ENCODE results near the gene EFHD2. TPM values are rescaled to one million over a fixed set of nuclear protein-coding genes. Genes with fewer than 3 reads are reported as not detected.

The EFHD2 gene
- total RNA-seq, 1 donor from 2014 or later: 11.6 TPM

DNA sequence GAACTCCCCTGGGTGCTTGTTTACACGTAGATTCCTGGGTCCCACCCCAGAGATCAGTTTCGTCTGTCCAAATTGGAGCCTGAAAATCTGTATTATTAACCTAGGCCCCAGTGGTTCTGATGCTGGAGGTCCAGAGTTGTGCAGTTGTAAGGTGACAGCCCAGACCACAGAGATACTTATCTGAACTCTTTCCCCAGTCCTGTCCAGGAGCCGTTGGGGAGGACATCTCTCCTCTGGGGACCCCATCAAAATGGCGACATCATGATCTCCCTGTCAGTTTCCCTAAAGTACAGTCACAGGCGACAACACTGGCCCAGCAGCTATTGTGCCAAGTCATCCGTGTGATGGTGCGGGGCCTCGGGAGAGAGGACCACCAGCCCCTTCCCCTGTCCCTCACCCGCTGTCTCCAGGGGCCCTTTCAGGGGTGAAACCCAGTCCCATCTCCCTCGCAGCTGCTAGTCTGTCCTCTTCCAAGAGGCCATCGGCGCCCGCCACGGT lies 749 bp upstream of the EFHD2 start:
- ATAC-seq (ENCODE audit: poor library complexity): no peak
- intact Hi-C loops (cut with DNase I): no loop called here
- no peak for DNase-seq

DNA sequence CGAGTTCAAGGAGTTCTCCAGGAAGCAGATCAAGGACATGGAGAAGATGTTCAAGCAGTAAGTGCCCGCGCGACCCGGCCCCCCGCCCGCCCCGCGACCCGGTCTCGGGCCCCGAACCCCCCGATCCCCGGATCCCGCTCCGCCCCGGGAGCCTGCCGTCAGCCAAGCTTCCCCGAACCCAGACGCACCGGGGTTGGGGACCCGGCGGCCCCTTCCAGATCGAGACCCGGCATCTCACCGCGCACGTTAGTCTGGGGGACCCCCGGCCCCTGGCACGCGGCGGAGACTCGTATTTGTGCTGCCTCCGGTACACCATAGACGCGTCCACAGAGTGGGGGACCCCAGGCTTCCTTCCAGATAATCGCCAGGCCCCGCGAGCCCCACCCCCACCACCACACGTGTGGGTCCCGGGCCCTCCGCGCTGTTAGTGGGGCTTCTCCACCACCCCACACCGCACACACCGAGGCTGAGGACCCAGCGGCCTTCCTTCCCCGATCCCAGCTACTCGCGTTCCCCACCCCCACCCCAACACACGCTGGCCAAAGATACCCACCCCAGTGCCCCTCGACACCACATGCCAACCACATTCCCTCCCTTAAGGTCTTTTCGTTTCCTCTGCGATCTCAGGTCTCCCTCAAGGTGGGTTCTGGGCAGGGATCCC lies 665 bp downstream of the EFHD2 start:
- ATAC-seq (ENCODE audit: poor library complexity) (no peak), DNase-seq (no peak)
- intact Hi-C loops (cut with DNase I): loop anchor here (5.0 kb wide), 1 partner anchor 83 kb away; no protein-coding TSS in a partner anchor

DNA sequence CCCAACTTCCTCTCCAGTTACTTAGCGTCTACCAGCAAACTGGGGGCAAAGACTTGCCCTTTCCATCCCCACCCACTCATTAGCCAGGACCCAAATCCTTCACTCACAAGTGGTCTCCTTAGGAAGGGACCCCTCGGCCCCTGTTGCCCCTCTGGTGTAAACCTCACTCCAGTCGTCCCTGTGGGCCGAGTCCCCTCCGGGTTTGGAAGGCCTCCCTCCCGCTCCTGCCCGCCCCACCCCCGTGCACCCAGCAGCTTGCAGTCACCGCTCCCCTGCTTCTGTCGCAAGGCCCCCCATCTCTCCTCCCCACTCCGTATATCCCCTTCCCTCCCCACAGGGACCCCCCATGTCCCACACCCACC lies 1.2 kb downstream of the EFHD2 start:
- intact Hi-C loops (cut with DNase I): loop anchor here (5.0 kb wide), 1 partner anchor 84 kb away; no protein-coding TSS in a partner anchor
- ATAC-seq (ENCODE audit: poor library complexity) (no peak), DNase-seq (no peak)

- ATAC-seq (ENCODE audit: poor library complexity) (peak; percentile 25), DNase-seq (peak; percentile 83)
- intact Hi-C loops (cut with DNase I): loop anchor here (5.0 kb wide), 1 partner anchor 84 kb away; no protein-coding TSS in a partner anchor
These were observed 2.0 kb downstream of the EFHD2 start for GRCh38 chr1:15411593-15412137.

DNA sequence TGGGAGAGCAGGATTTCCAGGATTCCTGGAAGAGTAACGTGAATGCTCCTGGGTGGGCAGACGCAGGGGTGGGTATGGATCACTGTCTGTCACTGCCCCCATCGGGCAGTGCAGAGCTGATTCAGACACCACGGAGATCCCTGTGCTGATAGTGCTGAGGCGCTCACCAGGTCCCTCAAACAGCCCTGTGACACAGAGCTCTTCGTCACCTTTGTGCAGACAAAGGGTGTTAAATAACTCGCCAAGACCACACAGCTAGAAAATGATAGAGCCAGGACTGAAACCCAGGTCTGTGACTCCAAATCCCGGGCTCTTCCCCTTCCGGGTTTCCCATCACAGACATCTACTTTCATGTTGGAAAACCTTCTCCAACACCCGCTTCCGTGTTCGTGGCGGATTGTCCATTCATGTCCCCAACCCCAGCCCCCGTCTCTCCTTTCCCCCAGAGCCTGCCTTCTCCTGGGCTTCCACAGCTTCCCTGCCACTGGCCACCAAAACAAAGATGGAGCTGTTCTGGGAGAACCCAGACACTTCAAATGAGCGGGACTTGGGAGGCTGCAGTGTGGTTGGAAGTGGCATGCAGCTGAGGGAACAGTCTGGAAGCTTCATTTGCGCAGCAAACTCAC lies 2.6 kb downstream of the EFHD2 start:
- DNase-seq (no peak), ATAC-seq (ENCODE audit: poor library complexity) (no peak)
- intact Hi-C loops (cut with DNase I): loop anchor here (5.0 kb wide), 1 partner anchor 85 kb away; no protein-coding TSS in a partner anchor

- intact Hi-C loops (cut with DNase I): loop anchor here (5.0 kb wide), 1 partner anchor 86 kb away; no protein-coding TSS in a partner anchor
- ATAC-seq (ENCODE audit: poor library complexity): no peak
- no peak for DNase-seq
These were observed 3.2 kb downstream of the EFHD2 start for GRCh38 chr1:15412843-15413242.

- intact Hi-C loops (cut with DNase I): loop anchor here (5.0 kb wide), 1 partner anchor 87 kb away; no protein-coding TSS in a partner anchor
- peak; percentile 10 for ATAC-seq (ENCODE audit: poor library complexity)
- no peak for DNase-seq
These were observed 4.1 kb downstream of the EFHD2 start for GRCh38 chr1:15413563-15414444.

DNA sequence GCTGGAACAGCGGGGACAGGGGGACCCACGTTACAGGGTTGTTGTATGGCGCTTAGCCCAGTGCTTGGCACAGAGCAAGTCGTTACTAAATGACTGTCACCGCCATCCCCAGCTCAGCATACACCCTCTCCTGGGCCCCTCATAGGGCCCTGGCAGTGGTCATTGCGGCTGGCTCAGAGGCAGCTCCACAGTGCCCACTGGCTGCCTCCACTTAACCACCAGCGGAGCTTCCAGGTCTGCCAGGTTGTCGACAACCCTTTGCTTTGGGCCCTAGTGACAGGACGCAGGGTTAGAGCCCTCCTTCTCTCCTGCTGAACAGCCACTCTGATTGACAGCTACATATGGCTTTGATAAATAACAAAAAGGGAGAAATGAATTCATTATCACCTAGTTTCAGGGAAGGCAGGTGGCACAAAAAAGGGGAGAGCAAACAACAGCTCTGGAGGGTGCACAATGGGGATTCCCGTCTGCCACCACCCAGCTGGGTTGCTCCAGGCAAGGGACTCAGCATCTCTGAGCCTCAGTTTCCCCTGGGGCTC lies 4.8 kb downstream of the EFHD2 start:
- intact Hi-C loops (cut with DNase I): loop anchor here (5.0 kb wide), 1 partner anchor 87 kb away; no protein-coding TSS in a partner anchor
- peak; percentile 18 for ATAC-seq (ENCODE audit: poor library complexity)
- DNase-seq: no peak

DNA sequence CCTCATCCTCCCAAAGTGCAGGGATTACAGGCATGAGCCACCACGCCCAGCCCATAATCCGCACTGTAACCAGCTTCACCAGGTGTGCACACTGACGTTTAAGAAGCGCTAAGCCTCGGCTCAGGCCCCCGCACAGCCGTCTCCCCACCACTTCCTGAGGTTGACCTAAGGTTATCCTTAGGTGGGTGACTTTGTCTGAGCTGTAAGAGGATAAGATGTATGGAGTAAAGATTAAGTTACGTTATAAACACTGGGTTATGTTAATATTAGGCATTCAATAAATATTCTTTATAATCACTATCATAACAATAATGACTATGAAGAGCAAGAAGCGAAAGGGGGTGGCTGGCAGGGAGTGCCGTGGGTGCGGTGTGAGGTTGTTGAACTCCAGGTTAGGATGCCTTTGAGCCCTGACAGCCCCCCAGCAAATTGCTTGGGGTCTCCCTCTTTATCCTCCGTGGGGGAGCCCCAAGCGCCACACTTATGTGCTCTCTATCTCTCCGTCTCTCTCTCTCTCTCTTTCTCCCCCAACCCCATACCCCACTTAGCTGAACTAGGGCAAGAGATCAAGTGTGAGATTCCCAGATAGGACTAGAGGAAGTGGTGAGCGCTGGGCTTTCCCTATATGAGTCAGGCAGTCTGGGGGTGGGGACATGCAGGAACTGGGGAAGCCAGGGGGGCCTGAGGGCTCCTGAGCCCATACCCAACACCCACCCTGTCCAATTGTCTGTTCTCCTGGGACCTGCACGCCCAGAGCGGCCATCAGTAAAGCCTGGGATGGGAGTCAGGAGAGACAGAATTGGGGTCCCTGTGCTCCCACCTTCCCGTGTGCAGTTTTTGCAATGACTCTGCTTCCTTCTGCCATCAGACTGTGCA lies 7.6 kb downstream of the EFHD2 start:
- intact Hi-C loops (cut with DNase I): loop anchor here (5.0 kb wide), 1 partner anchor 75 kb away; no protein-coding TSS in a partner anchor
- peak; percentile 9 for ATAC-seq (ENCODE audit: poor library complexity)
- DNase-seq: no peak

DNA sequence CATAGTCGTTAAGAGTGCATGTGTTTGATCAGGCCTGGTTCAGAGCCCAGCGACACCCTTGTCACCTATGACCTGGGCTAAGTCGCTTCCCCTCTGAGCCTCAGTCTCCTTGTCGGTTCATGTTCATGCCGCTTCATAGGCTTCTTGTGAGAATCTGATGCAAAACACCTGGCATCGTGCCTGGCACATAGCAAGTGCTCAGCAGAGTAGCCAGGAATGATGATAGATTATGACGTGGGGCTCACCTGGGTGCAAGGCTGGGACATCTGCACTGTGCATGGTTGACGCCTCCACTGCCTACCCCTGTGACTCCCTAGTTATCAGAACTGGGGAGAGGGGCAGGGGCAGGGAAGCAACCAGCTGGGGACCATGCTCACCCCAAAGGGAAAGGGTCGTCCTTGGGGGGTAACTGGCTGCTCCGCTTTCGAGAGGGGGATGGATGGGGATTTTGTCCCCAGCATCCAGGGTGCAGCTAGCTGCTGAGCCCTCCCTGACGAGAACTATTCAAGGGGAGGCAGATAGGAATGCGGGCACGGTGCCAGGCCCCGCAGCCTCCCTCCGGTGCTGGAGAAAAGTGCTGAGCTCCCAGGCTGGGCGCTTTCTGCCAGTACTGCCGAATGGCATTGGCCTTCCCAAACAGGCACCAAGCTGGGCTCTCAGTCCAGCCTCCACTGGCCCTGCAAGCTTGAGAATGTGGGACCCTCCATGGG lies 9.3 kb downstream of the EFHD2 start:
- no peak for ATAC-seq (ENCODE audit: poor library complexity)
- intact Hi-C loops (cut with DNase I): loop anchor here (5.0 kb wide), 1 partner anchor 77 kb away; no protein-coding TSS in a partner anchor
- no peak for DNase-seq

DNA sequence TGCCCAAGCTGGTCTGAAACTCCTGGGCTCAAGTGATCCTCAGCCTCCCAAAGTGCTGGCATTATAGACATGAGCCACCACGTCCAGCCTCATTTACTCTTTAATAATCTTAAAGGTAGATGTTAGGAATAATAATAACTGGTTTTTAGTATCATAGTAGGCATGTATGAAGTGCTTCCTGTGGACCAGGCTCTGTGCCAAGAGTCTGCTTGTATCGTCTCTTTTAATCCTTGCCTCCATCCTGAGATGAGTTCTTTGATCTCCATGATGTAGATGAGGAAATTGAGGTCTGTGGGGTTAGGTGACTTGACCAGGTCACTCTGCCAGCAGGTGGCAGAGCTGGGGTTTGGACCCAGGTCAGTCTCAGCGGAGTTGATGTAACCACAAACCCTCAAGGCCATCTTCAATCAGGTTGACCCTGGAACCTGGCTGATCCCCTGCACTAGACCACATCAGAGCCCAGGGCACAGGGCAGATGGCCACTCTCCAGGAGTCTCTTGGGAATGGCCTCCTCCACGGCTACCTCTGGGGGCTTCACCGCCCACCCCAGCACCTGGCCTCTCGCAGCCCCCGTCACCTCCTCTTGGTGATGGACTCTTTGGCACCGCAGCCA lies 11.3 kb downstream of the EFHD2 start:
- intact Hi-C loops (cut with DNase I): no loop called here
- ATAC-seq (ENCODE audit: poor library complexity) (no peak), DNase-seq (no peak)

GRCh38 chr1:15422871-15423270 lies 13.2 kb downstream of the EFHD2 start:
- DNase-seq (no peak), ATAC-seq (ENCODE audit: poor library complexity) (no peak)
- intact Hi-C loops (cut with DNase I): no loop called here

GRCh38 chr1:15423355-15424077 lies 13.8 kb downstream of the EFHD2 start:
- no peak for ATAC-seq (ENCODE audit: poor library complexity)
- DNase-seq: no peak
- intact Hi-C loops (cut with DNase I): no loop called here

DNA sequence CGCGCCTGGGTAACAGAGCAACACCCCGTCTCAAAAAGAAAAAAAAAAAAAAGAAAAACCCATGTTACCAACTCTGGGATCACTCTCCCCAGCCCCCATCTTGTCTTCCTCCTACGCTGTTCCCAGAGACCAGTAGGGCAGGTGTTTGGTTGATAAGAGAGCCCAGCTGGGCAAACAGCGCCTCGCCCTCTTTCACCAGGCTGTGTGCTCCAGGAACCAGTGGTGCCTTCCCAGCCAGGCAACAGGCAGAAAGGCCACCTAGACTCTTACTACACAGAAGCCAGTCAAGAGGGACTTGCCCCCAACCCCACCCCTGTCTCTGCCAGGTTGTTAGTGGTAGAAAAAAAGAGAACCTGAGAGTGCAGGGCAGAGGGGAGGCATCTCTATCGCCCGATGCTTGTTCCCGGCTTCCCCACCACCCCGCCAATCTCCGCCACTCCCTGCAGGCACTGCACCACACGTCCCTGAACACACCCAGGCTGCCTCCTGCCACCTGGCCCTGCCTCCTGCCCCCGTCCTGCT lies 14.5 kb downstream of the EFHD2 start:
- no peak for ATAC-seq (ENCODE audit: poor library complexity)
- no peak for DNase-seq
- intact Hi-C loops (cut with DNase I): no loop called here

DNA sequence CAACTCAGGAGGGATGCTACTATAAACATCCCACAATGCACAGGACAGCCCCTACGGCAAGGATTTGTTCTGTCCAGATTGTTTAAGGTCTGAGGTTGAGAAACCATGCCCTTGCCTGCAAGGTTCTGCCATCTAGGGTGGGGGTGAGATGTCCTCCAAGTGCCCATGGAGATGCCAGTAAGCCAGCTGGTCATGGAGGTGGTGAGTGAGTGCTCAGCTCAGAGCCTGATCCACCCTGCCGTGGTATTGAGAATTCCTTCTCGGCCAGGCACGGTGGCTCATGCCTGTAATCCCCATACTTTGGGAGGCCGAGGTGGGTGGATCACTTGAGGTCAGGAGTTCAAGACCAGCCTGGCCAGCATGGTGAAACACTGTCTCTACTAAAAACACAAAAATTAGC lies 15.3 kb downstream of the EFHD2 start:
- intact Hi-C loops (cut with DNase I): no loop called here
- no peak for DNase-seq
- ATAC-seq (ENCODE audit: poor library complexity): no peak

- DNase-seq: no peak
- ATAC-seq (ENCODE audit: poor library complexity): no peak
- intact Hi-C loops (cut with DNase I): no loop called here
These were observed 15.8 kb downstream of the EFHD2 start for GRCh38 chr1:15425521-15425920.

All from Right ventricle myocardium superior (tissue), 1 donor.